ENCODE measurements around the gene TENT5C.

Gene TENT5C

DNA sequence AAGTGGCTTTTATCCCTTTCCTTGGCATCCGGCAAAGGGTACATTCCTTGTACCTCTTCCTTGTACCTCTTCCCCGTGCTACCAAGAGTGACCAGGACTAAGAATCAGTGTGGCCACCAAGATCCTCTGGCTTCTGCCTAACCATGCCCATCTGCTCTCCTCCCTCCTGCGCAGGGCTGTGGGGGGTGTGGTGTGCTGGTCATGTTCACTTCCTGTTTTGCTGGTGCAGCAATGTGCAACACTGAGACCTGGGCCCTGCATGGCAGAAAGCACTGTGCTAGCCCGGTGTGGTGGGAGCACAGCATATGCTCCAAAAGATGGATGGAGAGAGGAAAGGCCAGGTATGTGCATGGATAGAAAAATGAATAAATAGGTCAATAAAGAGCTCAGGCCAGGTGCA lies 33.3 kb upstream of the TENT5C start:
- in situ Hi-C loops (cut with HindIII; ENCODE audit: low sequenced_read_pairs) = no loop called here

DNA sequence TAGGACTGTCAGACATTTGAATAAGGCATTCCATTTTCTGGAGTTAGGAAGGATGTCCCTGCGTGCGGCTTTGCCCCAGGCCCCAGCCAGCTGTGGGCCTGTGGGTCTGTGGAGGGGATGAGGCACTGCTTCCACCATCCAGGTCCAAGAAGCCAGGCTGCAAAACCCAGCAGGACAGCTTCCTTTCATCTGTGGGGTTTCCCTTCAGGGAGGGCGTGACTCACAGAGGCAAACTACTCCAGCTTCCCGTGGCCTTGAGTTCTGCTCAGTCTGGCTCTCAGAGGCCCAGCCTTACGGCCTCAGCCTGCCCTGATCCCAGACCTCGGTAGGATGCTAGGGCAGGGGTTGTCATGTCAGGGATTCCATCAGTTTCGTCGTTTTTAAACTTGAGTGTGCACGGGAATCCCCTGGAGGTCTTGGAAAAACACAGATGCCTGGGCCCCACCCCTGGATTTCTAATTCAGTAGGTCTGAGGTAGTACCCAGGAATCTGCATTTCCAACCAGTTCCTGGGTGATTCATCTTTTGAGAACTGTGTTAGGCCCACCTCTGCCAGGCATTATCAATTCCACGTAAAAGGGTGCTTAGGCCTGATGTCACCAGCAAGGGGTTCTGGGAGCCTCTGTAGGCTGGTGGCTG lies 32.3 kb upstream of the TENT5C start:
- in situ Hi-C loops (cut with HindIII; ENCODE audit: low sequenced_read_pairs) = no loop called here

DNA sequence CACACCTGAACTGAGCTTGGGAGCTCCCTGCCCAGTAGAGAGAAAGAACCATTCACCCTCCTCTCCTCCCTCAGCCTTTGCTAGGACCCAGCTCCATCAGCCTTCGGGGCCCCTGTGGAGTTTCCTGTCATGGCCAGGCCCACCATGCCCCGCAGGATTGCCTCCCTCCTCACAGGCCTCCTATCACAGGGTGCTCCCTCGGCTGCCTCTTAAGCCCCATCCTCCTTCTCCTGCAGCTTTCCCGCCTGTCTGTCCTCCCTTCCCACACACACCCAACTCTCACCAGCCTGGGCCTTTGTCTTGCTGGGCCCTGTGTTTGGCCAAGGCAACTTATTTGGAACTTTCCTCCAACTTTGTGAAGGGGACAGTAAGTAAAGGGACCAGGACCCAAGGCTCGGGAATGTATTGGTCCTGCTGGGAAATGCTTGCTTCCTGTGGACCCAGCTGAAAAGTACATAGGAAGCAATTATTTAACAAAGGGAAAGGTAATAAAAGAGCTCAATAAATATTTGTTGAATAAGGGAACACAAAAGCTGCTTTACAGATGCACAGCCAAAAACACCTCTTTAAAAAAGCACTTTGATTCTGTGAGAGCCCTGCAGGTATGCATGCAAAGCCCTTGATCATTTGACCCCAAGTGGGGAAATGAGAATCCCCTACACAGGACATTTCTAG lies 31.6 kb upstream of the TENT5C start:
- in situ Hi-C loops (cut with HindIII; ENCODE audit: low sequenced_read_pairs) = no loop called here

DNA sequence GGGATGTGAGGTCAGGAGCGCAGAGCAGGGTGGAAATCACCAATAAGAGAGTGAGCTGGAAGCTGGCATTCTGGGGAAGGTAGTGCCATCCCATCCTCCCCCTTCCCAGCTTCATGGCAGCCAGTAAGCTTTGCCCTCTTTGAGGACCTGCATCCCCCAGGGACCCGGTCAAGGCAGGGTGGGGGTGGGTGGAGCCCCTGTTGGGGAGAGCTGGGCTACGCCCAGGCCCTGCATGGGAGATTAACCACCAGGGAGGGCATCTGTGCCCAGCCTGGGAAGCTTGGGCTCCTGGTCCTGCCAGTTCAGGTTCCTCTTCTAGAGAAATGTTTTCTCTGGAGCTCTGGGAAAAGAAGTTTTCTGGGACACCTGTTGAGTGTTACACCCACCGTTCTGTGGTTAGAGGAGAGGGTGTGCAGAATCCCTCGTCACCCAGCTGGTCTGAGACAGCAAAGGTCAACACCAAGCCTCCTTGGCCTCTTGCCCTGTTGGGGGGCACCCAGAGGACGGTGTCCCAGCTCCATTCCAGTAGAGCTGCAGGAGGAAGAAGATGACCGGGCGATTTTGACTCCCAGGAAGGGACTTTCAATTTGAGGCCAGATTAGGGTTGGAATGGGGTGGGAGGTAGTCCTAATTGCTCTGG lies 30.1 kb upstream of the TENT5C start:
- in situ Hi-C loops (cut with HindIII; ENCODE audit: low sequenced_read_pairs) = no loop called here

DNA sequence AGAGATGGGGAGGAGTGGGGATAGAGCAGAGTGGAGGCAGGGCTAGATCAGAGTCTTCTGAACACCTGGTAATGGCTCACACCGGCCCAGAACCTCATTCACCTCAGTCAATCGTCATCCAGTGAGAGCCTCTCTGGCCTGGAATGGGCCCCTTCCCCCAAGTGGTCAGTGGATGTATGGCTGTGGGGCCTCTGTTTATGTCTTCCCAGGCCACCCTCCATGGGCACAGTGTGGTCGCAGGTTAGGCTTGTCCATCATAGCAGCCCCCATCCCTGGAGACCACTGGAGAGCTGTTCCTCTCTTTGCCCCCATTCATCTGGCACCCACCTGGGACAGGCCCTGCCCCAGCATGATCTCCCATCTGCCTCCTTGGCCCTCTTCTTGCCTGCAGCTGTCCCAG lies 29.6 kb upstream of the TENT5C start:
- in situ Hi-C loops (cut with HindIII; ENCODE audit: low sequenced_read_pairs) = no loop called here

DNA sequence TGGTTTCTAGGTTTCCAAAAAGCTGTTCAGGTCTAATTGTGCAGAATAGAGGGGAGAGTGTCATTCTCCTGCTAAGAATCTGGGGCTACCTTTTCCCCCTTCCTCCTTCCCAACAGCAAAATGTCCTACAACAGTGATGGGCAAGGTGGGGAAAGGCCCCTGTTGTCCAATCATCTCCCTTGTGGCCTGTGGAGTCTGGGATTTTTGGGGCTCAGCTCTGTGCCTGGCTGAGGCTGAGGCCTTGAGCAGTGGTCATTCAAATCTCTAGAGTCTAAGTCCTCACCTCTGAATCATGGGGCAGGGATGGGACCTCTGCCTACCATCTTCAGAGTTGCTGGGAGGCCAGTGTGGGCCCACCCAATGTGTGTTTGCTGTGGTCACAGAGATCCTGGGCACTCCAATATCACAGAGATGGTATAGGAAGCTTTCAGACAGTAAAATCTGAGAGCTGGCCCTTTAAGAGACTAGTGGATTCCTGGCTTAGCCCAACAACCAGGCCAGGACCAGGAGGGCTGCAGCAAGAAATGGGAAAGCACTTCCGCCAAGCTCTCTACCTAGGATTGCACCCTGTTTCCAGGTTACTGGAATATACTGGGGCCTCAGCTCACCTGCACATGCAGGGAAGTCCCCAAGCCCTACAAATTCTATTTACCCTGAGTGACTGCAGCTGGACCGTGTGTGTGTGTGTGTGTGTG lies 28.5 kb upstream of the TENT5C start:
- in situ Hi-C loops (cut with HindIII; ENCODE audit: low sequenced_read_pairs) = no loop called here

DNA sequence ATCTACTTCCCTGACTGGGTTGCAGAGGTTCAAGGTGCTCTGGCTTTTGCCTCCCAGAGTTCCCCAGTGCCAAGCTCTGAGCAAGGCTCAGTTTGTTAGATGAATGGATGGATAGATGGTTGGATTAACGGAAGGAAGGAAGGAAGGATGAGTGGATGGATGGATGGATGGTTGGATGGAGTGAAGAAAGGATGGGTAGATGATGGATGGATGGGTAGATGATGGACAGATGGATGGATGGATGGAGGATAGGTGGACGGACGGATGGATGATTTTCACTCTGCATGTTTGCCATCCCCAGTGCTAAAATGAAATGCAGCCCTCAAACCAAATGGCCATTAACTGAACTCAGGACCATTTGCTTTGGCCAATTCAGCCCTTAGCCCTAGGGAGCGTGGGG lies 27.4 kb upstream of the TENT5C start:
- in situ Hi-C loops (cut with HindIII; ENCODE audit: low sequenced_read_pairs) = no loop called here

DNA sequence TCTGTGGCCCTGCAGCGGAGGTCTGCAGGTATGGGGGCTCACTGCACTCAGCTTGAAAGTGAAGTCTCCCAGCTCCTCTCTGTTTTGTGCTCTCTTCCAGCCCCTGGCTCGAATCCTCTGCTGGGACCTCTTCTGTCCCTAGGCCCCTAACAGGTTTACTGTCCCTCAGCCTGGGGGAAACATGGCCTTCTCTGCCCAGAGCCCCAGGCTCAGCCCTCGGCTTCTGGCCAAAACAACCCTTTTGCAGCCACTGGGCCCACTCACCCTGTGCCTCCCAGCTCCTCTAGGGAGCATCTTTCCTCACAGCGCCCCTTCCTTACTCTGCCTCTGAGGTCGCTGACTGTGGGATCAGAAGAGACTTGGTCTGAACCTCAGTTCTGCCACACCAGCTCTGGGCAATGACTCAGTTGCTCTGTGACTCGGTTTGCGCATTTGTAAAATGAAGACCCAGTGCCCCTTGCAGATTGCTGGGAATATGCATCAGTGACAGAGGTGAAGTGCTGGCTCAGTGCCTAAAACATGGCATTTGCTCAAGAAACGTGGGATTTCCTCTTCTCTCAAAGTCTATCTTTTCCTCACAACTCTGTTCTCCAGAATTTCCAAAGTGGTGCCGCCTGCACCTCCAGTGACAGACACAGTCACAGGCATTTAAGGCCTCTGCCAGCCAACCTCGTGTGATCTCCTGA lies 26.5 kb upstream of the TENT5C start:
- in situ Hi-C loops (cut with HindIII; ENCODE audit: low sequenced_read_pairs) = no loop called here

DNA sequence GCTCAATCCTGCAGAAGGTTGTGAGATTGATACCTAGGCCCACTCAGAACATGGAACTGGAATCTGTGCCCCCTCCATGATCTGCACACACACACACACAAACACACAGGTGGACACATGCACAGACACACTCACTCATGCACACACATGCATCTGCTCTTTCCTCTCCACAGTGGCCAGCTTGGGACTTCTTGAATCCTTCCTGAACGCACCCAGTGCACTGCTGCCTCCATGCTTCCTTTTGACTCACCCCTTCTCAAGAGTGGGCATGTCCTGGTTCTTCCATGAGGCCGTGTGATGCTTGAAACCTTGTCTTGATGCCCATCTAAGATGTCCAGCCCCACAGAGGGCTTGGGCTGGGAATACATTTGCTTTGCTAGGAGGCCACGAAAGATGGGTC lies 25.4 kb upstream of the TENT5C start:
- in situ Hi-C loops (cut with HindIII; ENCODE audit: low sequenced_read_pairs) = no loop called here

DNA sequence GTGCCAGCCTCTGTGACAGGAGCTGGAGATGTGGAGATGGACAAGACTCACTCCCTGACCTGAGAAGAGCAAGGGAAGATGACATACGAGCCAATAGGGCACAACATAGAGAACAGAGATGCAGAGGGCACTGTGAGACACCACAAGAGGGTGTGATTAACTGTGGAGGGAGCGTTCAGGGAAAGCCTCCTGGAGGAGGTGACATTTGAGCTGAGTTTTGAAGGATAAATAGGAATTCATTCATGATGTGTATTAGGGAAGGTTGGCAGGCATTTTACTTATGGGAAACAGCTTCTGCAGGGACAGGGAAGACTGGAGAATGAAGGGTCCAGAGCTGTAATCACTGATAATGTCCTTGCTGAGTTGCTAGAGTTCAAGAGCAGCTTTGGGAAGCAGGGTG lies 25.0 kb upstream of the TENT5C start:
- in situ Hi-C loops (cut with HindIII; ENCODE audit: low sequenced_read_pairs) = no loop called here

DNA sequence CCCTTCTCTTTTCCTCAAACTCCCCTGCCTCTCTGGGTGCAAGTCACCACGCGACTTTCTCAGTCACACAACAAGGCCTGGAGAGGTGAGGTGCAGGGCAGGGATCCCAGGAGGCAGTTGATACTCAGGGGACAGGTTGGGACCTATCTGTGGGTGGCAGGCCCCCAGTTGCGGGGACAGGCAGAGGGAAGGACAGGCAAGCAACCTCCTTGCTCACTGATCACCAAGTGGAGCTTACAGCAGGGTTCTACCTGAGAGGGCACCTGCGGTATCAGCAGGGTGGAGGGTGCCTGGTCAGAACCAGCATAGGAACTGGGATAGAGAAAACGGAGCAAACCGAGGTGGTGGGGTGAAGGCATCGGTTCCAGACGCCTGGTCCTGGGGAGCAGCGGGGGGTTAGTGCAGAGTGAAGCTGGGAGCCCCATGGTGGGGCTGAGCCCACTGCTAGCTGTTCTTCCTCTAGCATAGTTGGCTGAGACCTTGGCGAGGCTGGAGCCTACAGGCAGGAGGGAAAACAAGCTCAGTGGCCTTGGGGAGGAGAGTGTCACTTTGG lies 24.4 kb upstream of the TENT5C start:
- in situ Hi-C loops (cut with HindIII; ENCODE audit: low sequenced_read_pairs) = no loop called here

DNA sequence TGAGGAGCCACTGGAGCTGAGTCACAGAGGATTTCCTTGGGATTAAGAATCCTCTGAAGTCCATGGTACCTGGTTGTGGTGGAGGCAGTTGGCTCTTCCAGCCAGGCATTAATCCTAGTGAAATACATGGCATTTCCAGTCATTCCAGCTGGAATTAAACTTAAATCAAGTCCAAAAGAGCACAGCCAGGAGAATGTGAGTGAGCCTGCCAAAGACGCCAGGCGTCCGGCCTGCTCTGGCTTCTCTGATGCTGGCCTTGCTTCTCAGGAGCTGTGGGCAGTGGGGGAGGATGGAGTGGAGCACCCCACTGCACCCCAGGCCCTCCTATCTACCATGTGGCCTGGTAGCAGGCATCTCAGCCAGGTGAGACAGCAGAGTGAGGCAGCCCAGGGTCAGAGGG lies 23.4 kb upstream of the TENT5C start:
- in situ Hi-C loops (cut with HindIII; ENCODE audit: low sequenced_read_pairs) = no loop called here

DNA sequence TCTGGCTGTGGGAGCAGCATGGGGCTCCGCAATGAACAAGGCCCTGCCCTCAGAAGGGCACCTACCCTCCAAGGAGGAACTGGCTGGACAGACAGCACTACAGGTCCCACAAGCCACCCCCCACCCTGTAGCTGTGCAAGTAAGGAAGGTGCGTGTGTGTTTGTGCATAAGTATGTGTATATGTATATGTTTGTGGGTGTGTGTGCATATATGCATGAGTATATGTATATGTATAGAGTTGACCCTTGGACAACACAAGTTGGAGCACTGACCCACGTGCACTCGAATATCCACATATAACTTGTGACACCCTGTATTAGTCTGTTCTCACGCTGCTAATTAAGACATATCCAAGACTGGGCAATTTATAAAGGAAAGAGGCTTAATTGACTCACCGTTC lies 22.6 kb upstream of the TENT5C start:
- in situ Hi-C loops (cut with HindIII; ENCODE audit: low sequenced_read_pairs) = no loop called here

DNA sequence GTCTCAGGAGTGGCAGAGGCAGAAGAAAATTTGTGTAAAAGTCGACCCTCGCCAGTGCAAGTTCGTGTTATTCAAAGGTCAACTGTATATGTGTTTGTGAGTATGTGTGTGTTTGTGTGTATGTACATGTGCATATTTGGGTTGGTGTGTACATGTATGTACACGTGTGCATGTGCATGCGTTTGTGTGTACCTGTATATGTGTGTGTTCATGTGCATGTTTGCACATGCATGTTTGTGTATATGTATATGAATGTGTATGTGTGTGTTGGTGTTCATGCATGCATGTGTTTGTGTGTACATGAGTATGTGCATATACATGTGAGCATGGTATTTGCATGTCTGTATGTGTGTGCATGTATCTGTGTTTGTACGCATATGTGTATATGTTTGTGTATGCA lies 21.7 kb upstream of the TENT5C start:
- in situ Hi-C loops (cut with HindIII; ENCODE audit: low sequenced_read_pairs) = no loop called here

DNA sequence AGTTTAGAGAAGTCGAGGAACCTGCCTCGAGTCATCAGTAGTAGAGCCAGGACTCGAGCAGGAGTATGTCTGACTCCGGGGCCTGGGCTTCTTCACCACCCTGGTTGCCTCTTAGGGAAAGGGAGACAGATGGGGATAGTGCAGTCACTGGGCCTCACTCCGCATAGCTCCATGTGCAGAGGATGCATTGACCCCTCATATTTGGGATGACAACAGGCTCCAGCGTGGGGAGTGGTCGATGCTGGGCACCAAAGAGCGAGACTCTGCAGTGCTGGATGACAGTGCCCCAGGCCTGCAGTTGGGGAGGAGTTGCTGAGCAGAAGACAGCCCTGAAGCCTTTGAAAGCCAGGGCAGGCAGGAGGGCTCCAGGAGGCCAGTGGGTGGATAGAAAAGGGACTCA lies 20.8 kb upstream of the TENT5C start:
- in situ Hi-C loops (cut with HindIII; ENCODE audit: low sequenced_read_pairs) = no loop called here

DNA sequence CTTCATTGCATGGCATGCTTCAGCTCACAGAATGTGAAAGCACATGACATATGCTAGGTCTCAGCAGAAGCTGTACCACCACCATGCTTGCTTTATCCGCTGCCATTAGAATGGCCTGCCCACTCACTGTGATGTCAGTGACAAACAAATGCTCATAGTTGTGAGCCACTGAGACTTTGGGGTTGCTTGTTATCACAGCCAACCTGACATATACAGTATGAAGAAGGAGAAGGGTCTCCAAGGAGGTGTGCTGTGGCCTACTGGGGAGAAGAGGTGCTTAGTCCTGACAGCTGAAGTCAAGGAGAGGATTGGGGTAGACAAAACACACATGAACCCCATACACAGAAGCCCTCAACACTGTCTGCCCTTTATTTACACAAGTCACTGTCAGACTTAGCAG lies 19.5 kb upstream of the TENT5C start:
- in situ Hi-C loops (cut with HindIII; ENCODE audit: low sequenced_read_pairs) = no loop called here

DNA sequence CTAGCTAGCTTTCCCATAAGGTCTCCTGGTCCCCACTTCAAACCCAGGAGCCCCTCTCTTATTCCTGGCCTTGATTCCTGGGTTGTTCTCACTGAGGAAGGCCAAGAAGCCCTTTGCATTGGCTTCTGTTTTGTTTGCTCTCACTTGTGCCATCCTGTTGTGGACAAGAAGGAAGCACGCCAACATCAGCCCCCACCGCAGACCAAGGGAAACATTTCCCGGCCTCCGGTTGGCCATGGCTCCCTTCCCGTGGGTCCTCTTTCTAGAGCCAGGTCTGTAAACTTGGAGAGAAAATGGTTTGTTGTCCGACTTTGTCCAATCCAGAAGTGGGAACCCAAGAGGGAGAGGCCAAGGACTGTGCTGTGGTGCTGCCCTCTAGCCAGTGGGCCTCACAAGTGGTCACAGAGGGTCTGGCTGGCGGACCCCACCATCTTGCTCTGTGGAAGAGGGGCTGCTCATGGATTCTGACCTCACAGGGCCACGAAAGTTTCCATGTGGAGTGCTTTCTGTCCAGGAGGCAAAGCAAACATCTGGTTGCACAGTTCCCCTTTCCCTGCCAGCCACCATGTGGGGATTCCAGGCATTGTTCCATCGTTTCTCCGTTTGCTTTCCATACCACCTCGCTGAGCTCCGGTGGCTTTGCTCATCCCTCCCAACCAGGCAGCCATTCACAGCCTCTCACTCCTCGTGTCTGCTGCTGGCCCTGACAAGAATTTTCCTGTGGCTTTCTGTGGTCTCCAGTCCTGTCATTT lies 18.9 kb upstream of the TENT5C start:
- in situ Hi-C loops (cut with HindIII; ENCODE audit: low sequenced_read_pairs) = no loop called here

DNA sequence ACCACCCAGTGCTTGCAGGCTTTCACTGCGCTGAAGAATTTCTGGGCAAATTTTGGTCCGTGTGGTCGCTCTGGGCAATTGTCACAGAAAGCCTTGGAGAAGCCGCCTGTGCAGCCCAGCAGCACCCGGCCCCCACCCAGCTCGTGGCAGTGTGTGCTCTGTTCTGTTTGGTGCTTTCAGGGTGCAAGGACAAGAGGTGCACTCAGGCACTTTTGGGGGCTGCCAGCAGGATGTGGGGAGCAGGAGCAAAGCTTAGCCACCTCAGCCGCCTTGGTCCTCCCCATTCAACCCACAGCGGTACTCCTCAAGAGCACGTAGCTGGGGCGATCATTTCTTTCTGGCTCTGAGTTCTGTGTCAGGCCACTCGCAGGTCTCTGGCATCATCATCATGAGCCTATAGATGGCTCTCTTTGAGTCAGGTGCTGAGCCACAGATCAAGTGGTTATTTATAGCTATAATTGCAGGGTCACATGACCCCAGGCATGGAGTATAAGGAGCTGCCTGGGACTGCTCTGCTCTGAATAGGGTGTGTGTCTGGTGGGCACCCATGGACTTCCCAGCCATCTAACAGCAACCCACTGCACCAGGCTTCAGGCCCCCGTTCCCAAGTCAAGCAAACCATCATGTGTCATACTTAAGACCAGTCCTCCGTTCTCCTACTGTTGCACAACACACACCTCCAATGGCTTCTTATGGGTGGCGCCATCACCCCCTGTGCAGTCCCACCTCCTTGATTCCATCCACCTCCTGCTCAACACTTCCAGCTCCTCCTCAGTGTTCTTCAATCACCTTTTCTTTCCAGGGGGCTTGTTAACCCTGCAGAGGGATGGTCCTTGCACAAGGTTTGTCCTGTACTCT lies 18.1 kb upstream of the TENT5C start:
- in situ Hi-C loops (cut with HindIII; ENCODE audit: low sequenced_read_pairs) = no loop called here

DNA sequence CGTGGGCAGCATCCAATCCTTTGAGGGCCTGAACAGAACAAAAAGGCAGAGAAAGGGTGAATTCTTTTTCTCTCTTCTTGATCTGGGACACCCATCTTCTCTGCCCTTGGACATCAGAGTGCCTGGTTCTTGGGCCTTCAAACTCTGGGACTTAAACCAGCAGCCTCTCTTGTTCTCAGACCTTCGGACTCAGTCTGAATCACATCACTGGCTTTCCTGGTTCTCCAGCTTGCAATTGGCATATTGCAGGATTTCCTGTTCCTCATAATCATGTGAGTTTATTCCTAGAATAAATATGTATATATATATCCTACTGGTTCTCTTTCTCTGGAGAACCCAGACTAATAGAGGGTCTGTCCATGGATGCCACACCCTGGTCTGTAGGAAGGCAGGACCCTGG lies 16.3 kb upstream of the TENT5C start:
- in situ Hi-C loops (cut with HindIII; ENCODE audit: low sequenced_read_pairs) = no loop called here

Measured in DLD1 (cell line).